Sigmoid colon (tissue), 7 donors: Measurements from ENCODE around the gene SLC9A3. TPM values are rescaled to one million over a fixed set of nuclear protein-coding genes. Genes with fewer than 3 reads are reported as not detected.
A peak's percentile ranks its signal among the peaks of the same experiment; 100 is the strongest.

Experiments
- DNase-seq: peaks from one replicate; pipeline ENCODE4 v3.0.0-alpha.2; 2019
- H3K27ac ChIP-seq, 4 donors: fragments of 200-600 bp; sonication (generic); one replicate each; pipeline ENCODE4 v1.5.1; 2016 to 2019; ENCODE audit warnings: mild to moderate bottlenecking in 1 of 4
- H3K27me3 ChIP-seq, 3 donors: fragments of 200-600 bp; sonication (generic); one replicate each; pipeline ENCODE4 v1.5.1; 2019; ENCODE audit warnings: mild to moderate bottlenecking in 1 of 3
- H3K36me3 ChIP-seq, 4 donors: fragments of 200-600 bp; sonication (generic); one replicate each; pipeline ENCODE4 v1.5.1; 2016 to 2019
- H3K4me1 ChIP-seq, 4 donors: fragments of 200-600 bp; sonication (generic); one replicate each; pipeline ENCODE4 v1.5.1; 2017 to 2019
- H3K4me3 ChIP-seq, 4 donors: fragments of 200-600 bp; sonication (generic); one replicate each; pipeline ENCODE4 v1.5.1; 2017 to 2019; ENCODE audit warnings: mild to moderate bottlenecking in 2 of 4, moderate library complexity in 1 of 4
- H3K9me3 ChIP-seq, 4 donors: fragments of 200-600 bp in 3 of 4; sonication (generic) in 3 of 4; one replicate each; pipeline versions ENCODE4 v1.5.1 to v1.6.1; 2013 to 2019
- CTCF ChIP-seq, 4 experiments: fragments of 450-650 bp in 3 of 4; fragments of 200-600 bp in 1 of 4; IDR thresholded peaks; one replicate each; pipeline ENCODE4 v1.5.1; 2016 to 2019; ENCODE audit warnings: antibody characterized with exemption in 4 of 4, mild to moderate bottlenecking in 3 of 4, moderate library complexity in 2 of 4
- EP300 ChIP-seq, 4 donors: sonication (generic); formaldehyde crosslinking; IDR thresholded peaks; one replicate each; pipeline ENCODE4 v1.6.1; 2017; ENCODE audit warnings: antibody characterized with exemption in 4 of 4
- POLR2A ChIP-seq, 2 donors: fragments of 450-650 bp; IDR thresholded peaks; one replicate each; pipeline ENCODE4 v1.6.1; 2016; ENCODE audit warnings: antibody characterized with exemption in 2 of 2, mild to moderate bottlenecking in 2 of 2, moderate library complexity in 2 of 2
- POLR2AphosphoS5 ChIP-seq, 4 donors: sonication (generic); formaldehyde crosslinking; IDR thresholded peaks; one replicate each; pipeline ENCODE4 v1.6.1; 2017; ENCODE audit warnings: antibody characterized with exemption in 4 of 4
- WGBS, 2 donors: extraction: QIAGEN DNeasy Blood & Tissue Kit; methylation state at CpG; one replicate each; pipeline ENCODE4 v1.1.7; 2013; 5-methylcytosine and 5-hydroxymethylcytosine counted together
- intact Hi-C: fragments of 100-400 bp; cut with DNase I; formaldehyde crosslinking; loops from one replicate; pipeline ENCODE4 v1.15.1; 2023
- polyA plus RNA-seq, 3 donors: library from polyadenylated mRNA; stranded (reverse); fragments of 200-250 nt; gene quantifications; one replicate each; pipeline ENCODE4 v1.2.3, GENCODE V29; 2013
- total RNA-seq, 4 donors: library from RNA; depleted of rRNA; stranded (reverse); fragments of >200 nt; gene quantifications; one replicate each; pipeline ENCODE4 v1.1.0, GENCODE V29; 2016
- donor health status: healthy with polysubstance abuse.
- donor health status: Bipolar disorder and iron deficiency.
- donor health status: healthy.

Gene SLC9A3
- total and polyA plus RNA-seq, 7 donors, result 0.83 to 51.3 (median 2.5) TPM

- H3K27me3 ChIP-seq, result peaks cover 0 to 17% (median 11%) of the 10 kb centered on the region in 3 donors
- DNase-seq, result peak; percentile 49
- intact Hi-C loops, result no loop called here
- no peaks in the 10 kb centered on the region for H3K36me3 ChIP-seq
- no peak overlapping the region for H3K4me3 ChIP-seq
- H3K4me1 ChIP-seq, result no peaks in the 10 kb centered on the region
- H3K27ac ChIP-seq, result no peak overlapping the region
- no peaks in the 10 kb centered on the region for H3K9me3 ChIP-seq
- no peak for TF ChIP-seq POLR2A (IDR thresholded peaks at IDR 0.05)
- no peak for TF ChIP-seq EP300 (IDR thresholded peaks at IDR 0.05)
- TF ChIP-seq POLR2AphosphoS5 (IDR thresholded peaks at IDR 0.05), result no peak
- TF ChIP-seq CTCF (IDR thresholded peaks at IDR 0.05), result no peak
- 48 to 89% methylated on average over 27 of the region's 27 CpGs for WGBS, 2 donors
These were observed 30.9 kb upstream of the SLC9A3 start for GRCh38 chr5:555058-555623.

- intact Hi-C loops, result no loop called here
- Histone ChIP-seq H3K4me3 (no peak overlapping the region), H3K4me1 (no peaks in the 10 kb centered on the region), H3K27ac (no peak overlapping the region), H3K9me3 (no peaks in the 10 kb centered on the region), H3K36me3 (no peaks in the 10 kb centered on the region), H3K27me3 (peaks cover 0 to 14% (median 13%) of the 10 kb centered on the region in 3 donors)
- TF ChIP-seq EP300 (IDR thresholded peaks at IDR 0.05) (no peak), CTCF (IDR thresholded peaks at IDR 0.05) (no peak), POLR2A (IDR thresholded peaks at IDR 0.05) (no peak), POLR2AphosphoS5 (IDR thresholded peaks at IDR 0.05) (no peak)
- DNase-seq, result peak; percentile 5
- 26 to 84% methylated on average over 40 of the region's 40 CpGs for WGBS, 2 donors
These were observed 30.2 kb upstream of the SLC9A3 start for GRCh38 chr5:554284-554988.

GRCh38 chr5:553874-554273 is 29.6 kb upstream of the SLC9A3 start:
- Histone ChIP-seq H3K9me3 (no peaks in the 10 kb centered on the region), H3K27me3 (peaks cover 0 to 14% (median 13%) of the 10 kb centered on the region in 3 donors), H3K4me1 (no peaks in the 10 kb centered on the region), H3K27ac (no peak overlapping the region), H3K4me3 (no peak overlapping the region), H3K36me3 (no peaks in the 10 kb centered on the region)
- WGBS, 2 donors, result 17 to 54% methylated on average over 13 of the region's 13 CpGs
- no peak for DNase-seq
- TF ChIP-seq CTCF (IDR thresholded peaks at IDR 0.05) (no peak), POLR2AphosphoS5 (IDR thresholded peaks at IDR 0.05) (no peak), EP300 (IDR thresholded peaks at IDR 0.05) (no peak), POLR2A (IDR thresholded peaks at IDR 0.05) (no peak)
- intact Hi-C loops, result no loop called here

- Histone ChIP-seq H3K36me3 (no peaks in the 10 kb centered on the region), H3K4me1 (no peaks in the 10 kb centered on the region), H3K27me3 (peaks cover 0 to 26% (median 14%) of the 10 kb centered on the region in 3 donors), H3K4me3 (no peak overlapping the region), H3K9me3 (no peaks in the 10 kb centered on the region), H3K27ac (no peak overlapping the region)
- peak; percentile 13 for DNase-seq
- TF ChIP-seq POLR2AphosphoS5 (IDR thresholded peaks at IDR 0.05), result no peak
- intact Hi-C loops, result no loop called here
- WGBS, 2 donors, result 43 to 75% methylated on average over 6 of the region's 6 CpGs
These were observed 27.2 kb upstream of the SLC9A3 start for GRCh38 chr5:551406-551805.

GRCh38 chr5:549229-549628 is 25.0 kb upstream of the SLC9A3 start:
- no peak overlapping the region for H3K4me3 ChIP-seq
- 91 to 92% methylated on average over 2 of the region's 2 CpGs for WGBS, 2 donors
- H3K27me3 ChIP-seq, result peaks cover 0 to 32% (median 14%) of the 10 kb centered on the region in 3 donors
- intact Hi-C loops, result no loop called here
- H3K9me3 ChIP-seq, result no peaks in the 10 kb centered on the region
- TF ChIP-seq EP300 (IDR thresholded peaks at IDR 0.05), result no peak
- no peak for TF ChIP-seq CTCF (IDR thresholded peaks at IDR 0.05)
- no peak for TF ChIP-seq POLR2AphosphoS5 (IDR thresholded peaks at IDR 0.05)
- no peak for TF ChIP-seq POLR2A (IDR thresholded peaks at IDR 0.05)
- no peaks in the 10 kb centered on the region for H3K4me1 ChIP-seq
- no peaks in the 10 kb centered on the region for H3K36me3 ChIP-seq
- DNase-seq, result no peak
- H3K27ac ChIP-seq, result no peak overlapping the region
